Measurements from ENCODE around the gene RRP9. TPM values are rescaled to one million over a fixed set of nuclear protein-coding genes. Genes with fewer than 3 reads are reported as not detected.
A peak's percentile ranks its signal among the peaks of the same experiment; 100 is the strongest.

RRP9 gene
- total RNA-seq, 1 donor: 2.7 TPM

- H3K9me3 ChIP-seq (ENCODE audit: low read depth, low read length): no peaks in the 10 kb centered on the region
- H3K27me3 ChIP-seq (ENCODE audit: insufficient read depth, low read length): no peaks in the 10 kb centered on the region
- H3K4me3 ChIP-seq (ENCODE audit: low read length): peak overlapping the region; percentile 73
- H3K4me1 ChIP-seq (ENCODE audit: insufficient read depth, low read length): peaks cover 27% of the 10 kb centered on the region
Measured at GRCh38 chr3:51940648-51941462, 849 bp downstream of the RRP9 start.

- Histone ChIP-seq H3K9me3 (ENCODE audit: low read depth, low read length) (no peaks in the 10 kb centered on the region), H3K4me3 (ENCODE audit: low read length) (no peak overlapping the region), H3K4me1 (ENCODE audit: insufficient read depth, low read length) (peaks cover 27% of the 10 kb centered on the region)
Measured at GRCh38 chr3:51938780-51939425, 2.8 kb downstream of the RRP9 start.

GRCh38 chr3:51937611-51938450 lies 3.9 kb downstream of the RRP9 start:
- no peak overlapping the region for H3K4me3 ChIP-seq (ENCODE audit: low read length)
- H3K4me1 ChIP-seq (ENCODE audit: insufficient read depth, low read length): peaks cover 22% of the 10 kb centered on the region
- no peaks in the 10 kb centered on the region for H3K27me3 ChIP-seq (ENCODE audit: insufficient read depth, low read length)
- H3K9me3 ChIP-seq (ENCODE audit: low read depth, low read length): no peaks in the 10 kb centered on the region

More at GRCh38 chr3:51938780-51939425, 2.8 kb downstream of the RRP9 start:
- H3K27me3 ChIP-seq (ENCODE audit: insufficient read depth, low read length): no peaks in the 10 kb centered on the region

GRCh38 chr3:51937014-51937413 lies 4.7 kb downstream of the RRP9 start:
- no peak overlapping the region for H3K4me3 ChIP-seq (ENCODE audit: low read length)
- no peaks in the 10 kb centered on the region for H3K27me3 ChIP-seq (ENCODE audit: insufficient read depth, low read length)
- H3K9me3 ChIP-seq (ENCODE audit: low read depth, low read length): no peaks in the 10 kb centered on the region
- peaks cover 15% of the 10 kb centered on the region for H3K4me1 ChIP-seq (ENCODE audit: insufficient read depth, low read length)

- no peaks in the 10 kb centered on the region for H3K9me3 ChIP-seq (ENCODE audit: low read depth, low read length)
- no peaks in the 10 kb centered on the region for H3K27me3 ChIP-seq (ENCODE audit: insufficient read depth, low read length)
- H3K4me1 ChIP-seq (ENCODE audit: insufficient read depth, low read length): peaks cover 9% of the 10 kb centered on the region
- no peak overlapping the region for H3K4me3 ChIP-seq (ENCODE audit: low read length)
Measured at GRCh38 chr3:51935886-51936755, 5.6 kb downstream of the RRP9 start.

GRCh38 chr3:51934991-51935885 lies 6.5 kb downstream of the RRP9 start:
- Histone ChIP-seq H3K27me3 (ENCODE audit: insufficient read depth, low read length) (no peaks in the 10 kb centered on the region), H3K4me3 (ENCODE audit: low read length) (no peak overlapping the region), H3K4me1 (ENCODE audit: insufficient read depth, low read length) (peaks cover under 1% of the 10 kb centered on the region)

GRCh38 chr3:51934139-51934850 lies 7.4 kb downstream of the RRP9 start:
- Histone ChIP-seq H3K4me1 (ENCODE audit: insufficient read depth, low read length) (no peaks in the 10 kb centered on the region), H3K4me3 (ENCODE audit: low read length) (no peak overlapping the region), H3K27me3 (ENCODE audit: insufficient read depth, low read length) (no peaks in the 10 kb centered on the region), H3K9me3 (ENCODE audit: low read depth, low read length) (no peaks in the 10 kb centered on the region)

More at GRCh38 chr3:51934991-51935885, 6.5 kb downstream of the RRP9 start:
- H3K9me3 ChIP-seq (ENCODE audit: low read depth, low read length): no peaks in the 10 kb centered on the region

- Histone ChIP-seq H3K9me3 (ENCODE audit: low read depth, low read length) (no peaks in the 10 kb centered on the region), H3K4me1 (ENCODE audit: insufficient read depth, low read length) (no peaks in the 10 kb centered on the region)
Measured at GRCh38 chr3:51933471-51934138, 8.1 kb downstream of the RRP9 start.

GRCh38 chr3:51932471-51933370 lies 9.0 kb downstream of the RRP9 start:
- H3K4me3 ChIP-seq (ENCODE audit: low read length): no peak overlapping the region
- no peaks in the 10 kb centered on the region for H3K27me3 ChIP-seq (ENCODE audit: insufficient read depth, low read length)
- no peaks in the 10 kb centered on the region for H3K4me1 ChIP-seq (ENCODE audit: insufficient read depth, low read length)
- H3K9me3 ChIP-seq (ENCODE audit: low read depth, low read length): no peaks in the 10 kb centered on the region

More at GRCh38 chr3:51933471-51934138, 8.1 kb downstream of the RRP9 start:
- H3K4me3 ChIP-seq (ENCODE audit: low read length): no peak overlapping the region
- H3K27me3 ChIP-seq (ENCODE audit: insufficient read depth, low read length): no peaks in the 10 kb centered on the region

GRCh38 chr3:51931756-51932155 lies 9.9 kb downstream of the RRP9 start:
- H3K9me3 ChIP-seq (ENCODE audit: low read depth, low read length): no peaks in the 10 kb centered on the region
- H3K4me1 ChIP-seq (ENCODE audit: insufficient read depth, low read length): no peaks in the 10 kb centered on the region
- H3K27me3 ChIP-seq (ENCODE audit: insufficient read depth, low read length): no peaks in the 10 kb centered on the region
- no peak overlapping the region for H3K4me3 ChIP-seq (ENCODE audit: low read length)

- Histone ChIP-seq H3K4me1 (ENCODE audit: insufficient read depth, low read length) (no peaks in the 10 kb centered on the region), H3K27me3 (ENCODE audit: insufficient read depth, low read length) (no peaks in the 10 kb centered on the region), H3K9me3 (ENCODE audit: low read depth, low read length) (no peaks in the 10 kb centered on the region), H3K4me3 (ENCODE audit: low read length) (no peak overlapping the region)
Measured at GRCh38 chr3:51930439-51930838, 11.3 kb downstream of the RRP9 start.
